ENCODE data around the gene LLGL1.
"Not testable (repeated sequence)": the region's sequence is repeated elsewhere in the genome, so short reads cannot be mapped to it uniquely, and the experiment has no call there.

Gene LLGL1

GRCh38 chr17:18203308-18203707 is 22.1 kb upstream of the LLGL1 start:
- no peak for DNase-seq (ENCODE audit: low read depth in 2 of 2)
- TF ChIP-seq, protein P1, sequence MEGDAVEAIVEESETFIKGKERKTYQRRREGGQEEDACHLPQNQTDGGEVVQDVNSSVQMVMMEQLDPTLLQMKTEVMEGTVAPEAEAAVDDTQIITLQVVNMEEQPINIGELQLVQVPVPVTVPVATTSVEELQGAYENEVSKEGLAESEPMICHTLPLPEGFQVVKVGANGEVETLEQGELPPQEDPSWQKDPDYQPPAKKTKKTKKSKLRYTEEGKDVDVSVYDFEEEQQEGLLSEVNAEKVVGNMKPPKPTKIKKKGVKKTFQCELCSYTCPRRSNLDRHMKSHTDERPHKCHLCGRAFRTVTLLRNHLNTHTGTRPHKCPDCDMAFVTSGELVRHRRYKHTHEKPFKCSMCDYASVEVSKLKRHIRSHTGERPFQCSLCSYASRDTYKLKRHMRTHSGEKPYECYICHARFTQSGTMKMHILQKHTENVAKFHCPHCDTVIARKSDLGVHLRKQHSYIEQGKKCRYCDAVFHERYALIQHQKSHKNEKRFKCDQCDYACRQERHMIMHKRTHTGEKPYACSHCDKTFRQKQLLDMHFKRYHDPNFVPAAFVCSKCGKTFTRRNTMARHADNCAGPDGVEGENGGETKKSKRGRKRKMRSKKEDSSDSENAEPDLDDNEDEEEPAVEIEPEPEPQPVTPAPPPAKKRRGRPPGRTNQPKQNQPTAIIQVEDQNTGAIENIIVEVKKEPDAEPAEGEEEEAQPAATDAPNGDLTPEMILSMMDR (IDR thresholded peaks at IDR 0.05; ENCODE audit: low read depth, low read length) = no peak
- no peak overlapping the region for H3K4me3 ChIP-seq (replicated peaks in 1 of 2; ENCODE audit: low read depth in 2 of 2, low read length in 2 of 2)

DNA sequence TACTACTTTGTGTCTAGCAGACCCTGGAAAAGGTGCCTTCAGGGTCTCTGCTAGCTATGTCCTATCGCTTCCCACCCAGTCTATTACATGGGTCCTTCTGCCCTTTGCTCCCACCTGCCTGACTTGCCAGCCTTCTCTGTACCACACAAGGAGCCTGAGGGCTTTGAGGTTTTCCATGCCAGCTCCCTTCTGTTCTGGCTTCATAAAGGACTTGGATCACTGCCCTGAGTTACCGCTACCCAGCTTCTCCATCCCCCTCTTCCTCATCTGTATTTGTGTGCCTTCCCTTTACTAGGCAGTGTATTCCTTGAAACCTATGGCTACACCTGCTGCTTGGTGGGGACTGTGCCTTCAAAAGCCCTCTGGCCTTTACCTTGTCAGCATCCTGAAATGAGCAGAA is 19.6 kb upstream of the LLGL1 start:
- TF ChIP-seq, protein P1 (IDR thresholded peaks at IDR 0.05; ENCODE audit: low read depth, low read length) = no peak
- no peak for DNase-seq (ENCODE audit: low read depth in 2 of 2)
- H3K4me3 ChIP-seq (replicated peaks in 1 of 2; ENCODE audit: low read depth in 2 of 2, low read length in 2 of 2) = no peak overlapping the region

DNA sequence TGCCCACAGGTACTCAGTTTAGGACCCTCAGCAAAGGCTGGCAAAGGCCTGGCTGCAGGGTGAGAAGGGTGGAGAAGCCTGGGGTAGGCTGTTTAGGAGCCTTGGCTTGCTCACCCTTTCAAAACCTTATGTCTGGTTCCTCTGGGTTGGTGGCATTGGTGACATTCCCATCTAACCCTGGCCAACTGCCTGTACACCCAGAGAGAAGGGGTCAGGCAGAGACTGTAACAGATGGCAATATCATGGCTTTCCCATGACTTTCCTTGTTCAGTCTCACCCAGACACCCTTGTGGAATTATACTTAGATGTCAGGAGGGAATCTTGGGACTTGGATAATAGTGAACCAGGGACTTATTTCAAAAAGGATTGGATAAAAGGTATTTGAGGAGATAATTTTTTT is 18.5 kb upstream of the LLGL1 start:
- H3K4me3 ChIP-seq (replicated peaks in 1 of 2; ENCODE audit: low read depth in 2 of 2, low read length in 2 of 2) = no peak overlapping the region
- no peak for DNase-seq (ENCODE audit: low read depth in 2 of 2)
- TF ChIP-seq, protein P1 (IDR thresholded peaks at IDR 0.05; ENCODE audit: low read depth, low read length) = no peak

DNA sequence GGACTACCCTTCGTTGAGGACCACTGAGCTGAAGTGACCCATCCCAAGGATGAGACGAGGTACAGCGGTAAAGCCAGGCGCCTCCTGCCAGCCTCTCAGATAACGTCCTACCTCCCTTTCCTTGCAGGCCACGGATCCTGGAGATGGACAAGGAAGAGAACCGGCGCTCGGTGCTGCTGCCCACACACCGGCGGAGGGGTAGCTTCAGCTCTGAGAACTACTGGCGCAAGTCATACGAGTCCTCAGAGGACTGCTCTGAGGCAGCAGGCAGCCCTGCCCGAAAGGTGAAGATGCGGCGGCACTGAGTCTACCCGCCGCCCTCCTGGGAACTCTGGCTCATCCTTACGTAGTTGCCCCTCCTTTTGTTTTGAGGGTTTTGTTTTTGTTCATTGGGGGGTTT is 17.3 kb upstream of the LLGL1 start:
- DNase-seq (ENCODE audit: low read depth in 2 of 2) = no peak
- TF ChIP-seq, protein P1 (IDR thresholded peaks at IDR 0.05; ENCODE audit: low read depth, low read length) = no peak
- no peak overlapping the region for H3K4me3 ChIP-seq (replicated peaks in 1 of 2; ENCODE audit: low read depth in 2 of 2, low read length in 2 of 2)

DNA sequence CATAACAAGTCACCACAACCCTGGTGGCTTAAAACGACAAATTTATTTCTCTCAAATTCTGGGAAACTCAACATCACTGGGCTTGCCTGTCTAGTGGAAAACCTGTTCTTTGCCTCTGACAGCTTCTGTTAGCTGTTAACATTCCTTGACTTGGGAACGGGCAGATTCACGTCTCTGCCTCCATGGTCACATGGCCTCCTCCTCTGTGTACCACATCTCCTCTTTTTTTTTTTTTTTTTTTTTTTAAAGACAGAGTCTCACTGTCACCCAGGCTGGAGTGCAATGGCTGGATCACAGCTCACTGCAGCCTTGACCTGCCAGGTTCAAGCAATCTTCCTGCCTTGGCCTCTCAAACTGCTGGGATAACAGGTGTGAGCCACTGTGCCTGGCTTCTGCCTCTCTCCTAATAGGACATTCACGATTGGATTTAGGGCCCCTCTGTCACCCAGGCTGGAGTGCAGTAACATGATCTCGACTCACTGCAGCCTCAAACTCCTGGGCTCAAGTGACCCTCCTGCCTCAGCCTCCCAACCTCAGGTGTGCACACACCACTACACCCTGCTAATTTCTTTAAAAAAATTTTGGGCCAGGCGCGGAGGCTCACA is 11.7 kb upstream of the LLGL1 start:
- TF ChIP-seq, protein P1 (IDR thresholded peaks at IDR 0.05; ENCODE audit: low read depth, low read length) = no peak
- DNase-seq (ENCODE audit: low read depth in 2 of 2) = no peak
- no peak overlapping the region for H3K4me3 ChIP-seq (replicated peaks in 1 of 2; ENCODE audit: low read depth in 2 of 2, low read length in 2 of 2)

DNA sequence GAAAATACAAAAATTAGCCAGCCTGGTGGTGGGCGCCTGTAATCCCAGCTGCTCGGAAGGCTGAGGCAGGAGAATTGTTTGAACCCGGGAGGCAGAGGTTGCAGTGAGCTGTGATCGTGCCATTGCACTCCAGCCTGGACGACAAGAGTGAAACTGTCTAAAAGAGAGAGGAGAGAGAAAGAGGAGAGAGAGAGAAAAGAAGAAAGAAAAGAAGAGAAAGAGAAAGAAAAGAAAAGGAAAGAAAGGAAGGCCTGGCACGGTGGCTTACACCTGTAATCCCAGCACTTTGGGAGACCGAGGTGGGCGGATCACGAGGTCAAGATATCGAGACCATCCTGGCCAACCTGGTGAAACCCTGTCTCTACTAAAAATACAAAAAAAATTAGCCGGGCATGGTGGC is 8.5 kb upstream of the LLGL1 start:
- not testable (repeated sequence) for DNase-seq (ENCODE audit: low read depth in 2 of 2); H3K4me3 ChIP-seq (replicated peaks in 1 of 2; ENCODE audit: low read depth in 2 of 2, low read length in 2 of 2)

GRCh38 chr17:18217412-18218015 is 7.9 kb upstream of the LLGL1 start:
- DNase-seq (ENCODE audit: low read depth in 2 of 2) = peak; percentile 68 to 75
- TF ChIP-seq, protein P1 (IDR thresholded peaks at IDR 0.05; ENCODE audit: low read depth, low read length) = peak; percentile 98
- no peak overlapping the region for H3K4me3 ChIP-seq (replicated peaks in 1 of 2; ENCODE audit: low read depth in 2 of 2, low read length in 2 of 2)
